Right lobe of liver (tissue), 6 donors: ENCODE measurements around the gene PAAF1. TPM values are rescaled to one million over a fixed set of nuclear protein-coding genes. Genes with fewer than 3 reads are reported as not detected.
A peak's percentile ranks its signal among the peaks of the same experiment; 100 is the strongest.

Source experiments
- ATAC-seq, 4 donors: fragments of 200-7000 bp; cut with Tn5 transposase; one replicate each; pipeline ENCODE4 v1.9.1; 2020; ENCODE audit warnings: mild to moderate bottlenecking in 4 of 4, moderate library complexity in 4 of 4
- DNase-seq, 3 donors: peaks; one replicate each; pipeline ENCODE4 v3.0.0-alpha.2; 2020
- H3K27ac ChIP-seq, 3 donors: fragments of 200-600 bp; one replicate each; pipeline ENCODE4 v1.8.0; 2022
- H3K27me3 ChIP-seq, 2 donors: fragments of 200-600 bp; one replicate each; pipeline ENCODE4 v1.8.0; 2022
- H3K36me3 ChIP-seq, 4 donors: fragments of 200-600 bp; sonication (generic) in 1 of 4; one replicate each; pipeline versions ENCODE4 v1.5.1 to v1.8.0; 2017 to 2022; ENCODE audit warnings: control low read depth in 1 of 4
- H3K4me1 ChIP-seq, 4 donors: fragments of 200-600 bp; sonication (generic) in 1 of 4; one replicate each; pipeline versions ENCODE4 v1.5.1 to v1.8.0; 2017 to 2022; ENCODE audit warnings: control low read depth in 1 of 4
- H3K4me3 ChIP-seq, 3 donors: fragments of 200-600 bp; one replicate each; pipeline ENCODE4 v1.8.0; 2022
- H3K9me3 ChIP-seq, 4 donors: fragments of 200-600 bp; sonication (generic) in 1 of 4; one replicate each; pipeline versions ENCODE4 v1.5.1 to v1.8.0; 2017 to 2022; ENCODE audit warnings: control low read depth in 1 of 4
- CTCF ChIP-seq, 4 donors: fragments of 200-600 bp in 3 of 4; fragments of 450-650 bp in 1 of 4; IDR thresholded peaks; one replicate each; pipeline versions ENCODE4 v1.5.1 to v1.8.0; 2016 to 2022; ENCODE audit warnings: antibody characterized with exemption in 4 of 4, mild to moderate bottlenecking in 2 of 4
- POLR2A ChIP-seq: fragments of 450-650 bp; IDR thresholded peaks from one replicate; pipeline ENCODE4 v1.6.1; 2017; ENCODE audit warnings: antibody characterized with exemption, mild to moderate bottlenecking
- WGBS: methylation state at CpG from one replicate; pipeline ENCODE4 v1.1.6; 2018; ENCODE audit warnings: low coverage, low lambda C conversion rate; ENCODE audit not compliant: insufficient coverage; ENCODE audit errors: missing lambda C conversion rate; 5-methylcytosine and 5-hydroxymethylcytosine counted together
- intact Hi-C, 2 donors: fragments of 100-400 bp; cut with DNase I; formaldehyde crosslinking; loops; one replicate each; pipeline versions ENCODE4 v1.11.2 to v1.14.1; 2022
- total RNA-seq, 6 experiments: library from RNA; depleted of rRNA in 2 of 6; stranded (reverse); fragments of >200 nt in 2 of 6; fragmentation: NEBNext Ultra II Directional in 3 of 6; extraction: Animal tissue kit (Norgen Biotek cat#: 25700) in 3 of 6; gene quantifications; one replicate each; pipeline versions ENCODE4 v1.1.0 to v1.2.4, GENCODE V29; 2016 to 2023
- donor health status: DM: no; HTN: yes; CAD: no.
- donor health status: DM: no; HTN: no; CAD: no.
- donor health status: DM: no; HTN: no; CAD: no.
- donor health status: DM: no; HTN: yes; CAD: no.
- donor health status: DM: no; HTN: yes; CAD: no.

Gene PAAF1
- total RNA-seq, 6 experiments from 2014 or later, result 7.4 to 15.4 (median 9.1) TPM

DNA sequence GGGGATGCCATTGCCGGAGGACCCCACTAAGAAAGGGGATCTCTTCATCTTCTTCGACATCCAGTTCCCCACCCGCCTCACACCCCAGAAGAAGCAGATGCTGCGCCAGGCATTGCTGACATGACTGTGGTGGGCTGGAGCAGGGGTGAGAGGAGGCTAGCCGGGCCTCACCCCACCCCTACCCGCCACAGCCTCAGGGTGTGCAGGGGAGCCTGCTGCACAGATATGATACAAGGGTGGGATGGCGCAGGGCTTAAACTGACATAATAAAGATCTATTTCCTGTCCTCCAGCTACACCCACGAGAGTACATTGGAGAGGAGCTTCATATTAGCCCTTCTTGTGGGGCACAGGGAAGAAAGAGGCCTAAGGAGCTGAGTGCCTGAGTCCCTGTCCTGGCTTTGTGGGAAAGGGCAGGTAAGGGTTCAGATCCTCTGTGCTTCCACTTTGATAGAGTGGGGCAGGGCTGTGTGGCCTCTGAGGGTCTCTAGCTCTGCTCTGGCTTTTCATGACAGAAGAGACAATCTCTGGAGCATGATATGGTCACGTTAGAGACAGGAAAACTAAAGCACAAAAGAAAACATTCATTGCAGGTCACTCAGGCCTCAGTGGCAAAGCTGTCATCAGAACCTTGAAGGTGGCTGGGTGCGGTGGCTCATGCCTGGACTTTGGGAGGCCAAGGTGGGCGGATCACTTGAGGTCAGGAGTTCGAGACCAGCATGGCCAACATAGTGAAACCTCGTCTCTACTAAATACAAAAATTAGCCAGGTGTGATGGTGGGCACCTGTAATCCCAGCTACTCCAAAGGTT, 93.4 kb downstream of the PAAF1 start:
- no peak for TF ChIP-seq POLR2A
- TF ChIP-seq CTCF (IDR thresholded peaks at IDR 0.05), result no peak
- intact Hi-C loops, result no loop called here
- H3K4me1 ChIP-seq, result no peaks in the 10 kb centered on the region
- no peaks in the 10 kb centered on the region for H3K27me3 ChIP-seq
- 76% methylated on average over 9 of the region's 13 CpGs for WGBS
- H3K9me3 ChIP-seq, result no peaks in the 10 kb centered on the region
- no peak overlapping the region for H3K27ac ChIP-seq
- no peaks in the 10 kb centered on the region for H3K36me3 ChIP-seq
- H3K4me3 ChIP-seq, result no peak overlapping the region
- DNase-seq (no peak), ATAC-seq (no peak)

GRCh38 chr11:73971175-73971719, 94.4 kb downstream of the PAAF1 start:
- WGBS, result 93% methylated on average over 3 of the region's 6 CpGs
- peak in 1 of 3 donors; percentile 8 for DNase-seq

GRCh38 chr11:73972187-73972586, 95.4 kb downstream of the PAAF1 start:
- Histone ChIP-seq H3K27ac (no peak overlapping the region), H3K27me3 (no peaks in the 10 kb centered on the region), H3K9me3 (no peaks in the 10 kb centered on the region), H3K4me1 (no peaks in the 10 kb centered on the region), H3K4me3 (no peak overlapping the region), H3K36me3 (no peaks in the 10 kb centered on the region)
- ATAC-seq (no peak), DNase-seq (peak in 1 of 3 donors; percentile 20)
- 71% methylated on average over 1 of the region's 1 CpG for WGBS
- intact Hi-C loops, result no loop called here
- TF ChIP-seq POLR2A (no peak), CTCF (IDR thresholded peaks at IDR 0.05) (no peak)

More at GRCh38 chr11:73971175-73971719, 94.4 kb downstream of the PAAF1 start:
- no peak for TF ChIP-seq CTCF (IDR thresholded peaks at IDR 0.05)
- Histone ChIP-seq H3K4me3 (no peak overlapping the region), H3K4me1 (no peaks in the 10 kb centered on the region), H3K27ac (no peak overlapping the region), H3K27me3 (no peaks in the 10 kb centered on the region), H3K36me3 (no peaks in the 10 kb centered on the region), H3K9me3 (no peaks in the 10 kb centered on the region)
- intact Hi-C loops, result no loop called here
- no peak for ATAC-seq

DNA sequence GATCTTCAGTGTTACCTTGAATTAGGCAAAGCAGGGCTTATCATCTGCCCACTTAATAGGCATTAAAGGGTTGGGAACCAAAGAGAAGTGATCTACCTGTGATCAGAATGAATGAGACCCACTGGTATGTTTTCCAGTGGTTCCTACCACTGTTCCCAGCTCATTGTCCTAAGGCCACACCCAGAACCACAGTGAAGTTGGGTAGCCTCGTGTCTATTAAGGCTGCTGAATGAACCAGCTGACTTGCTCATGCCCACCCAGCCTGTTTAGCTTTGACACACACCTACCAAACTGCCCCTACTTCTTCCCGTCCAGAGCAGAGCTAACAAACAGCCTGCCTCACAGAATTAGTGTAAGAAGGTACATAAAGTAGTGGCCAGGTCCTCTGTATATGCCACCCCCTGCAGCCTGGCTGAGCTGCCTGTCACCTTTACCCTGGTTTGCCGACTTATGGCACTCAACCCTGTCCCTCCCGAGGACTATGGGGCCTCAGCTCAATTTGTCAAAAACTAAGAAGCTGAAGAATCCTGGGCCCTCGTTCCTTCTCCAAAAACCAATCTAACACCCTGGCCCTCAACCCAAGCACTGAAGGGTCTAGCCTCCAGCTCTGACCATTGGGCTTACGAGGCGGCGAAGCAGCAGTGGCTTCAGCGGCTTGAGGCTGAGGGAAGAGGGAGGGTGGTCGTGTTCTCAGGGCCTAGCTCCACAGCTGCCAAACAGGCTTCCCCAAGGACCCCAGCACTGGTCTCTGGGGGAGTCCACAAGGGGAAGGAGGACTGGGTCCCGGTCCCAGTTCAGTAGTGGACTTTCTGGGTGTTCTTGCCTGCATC, 96.0 kb downstream of the PAAF1 start:
- DNase-seq (peak in 1 of 3 donors; percentile 26), ATAC-seq (no peak)
- WGBS, result 81% methylated on average over 5 of the region's 11 CpGs
- H3K4me1 ChIP-seq, result no peaks in the 10 kb centered on the region
- H3K9me3 ChIP-seq, result no peaks in the 10 kb centered on the region
- H3K27me3 ChIP-seq, result no peaks in the 10 kb centered on the region
- no peak overlapping the region for H3K4me3 ChIP-seq
- intact Hi-C loops, result no loop called here
- H3K36me3 ChIP-seq, result no peaks in the 10 kb centered on the region
- H3K27ac ChIP-seq, result no peak overlapping the region
- TF ChIP-seq POLR2A, result no peak
- no peak for TF ChIP-seq CTCF (IDR thresholded peaks at IDR 0.05)
